Kidney (tissue), 14 donors: ENCODE data around the gene CHRNE. TPM values are rescaled to one million over a fixed set of nuclear protein-coding genes. Genes with fewer than 3 reads are reported as not detected.
"Not testable (repeated sequence)": the region's sequence is repeated elsewhere in the genome, so short reads cannot be mapped to it uniquely, and the experiment has no call there.

ENCODE experiments used
- DNase-seq, 5 donors: peaks; one replicate each; pipeline ENCODE4 v3.0.0-alpha.2; 2013 to 2020
- FAIRE-seq: peaks from 2 replicates; lab custom pipeline; 2012; peaks lifted over from hg19 to GRCh38; lab: Jason Lieb, UNC
- H3K27ac ChIP-seq, 2 donors: one replicate each; pipeline ENCODE4 v1.7.0; 2013; ENCODE audit warnings: low read depth in 2 of 2, low read length in 2 of 2, inconsistent platforms in 1 of 2
- H3K27me3 ChIP-seq: one replicate; pipeline ENCODE4 v1.7.1; 2013; ENCODE audit warnings: low read length, inconsistent platforms; ENCODE audit not compliant: control insufficient read depth, insufficient read depth
- H3K36me3 ChIP-seq, 3 donors: one replicate each; pipeline versions ENCODE4 v1.7.0 to v1.7.1; 2013; ENCODE audit warnings: low read length in 3 of 3, control low read depth in 1 of 3, inconsistent platforms in 1 of 3; ENCODE audit not compliant: insufficient read depth in 3 of 3, control insufficient read depth in 2 of 3
- H3K4me1 ChIP-seq, 3 donors: one replicate each; pipeline versions ENCODE4 v1.7.0 to v1.7.1; 2013; ENCODE audit warnings: low read length in 3 of 3, inconsistent platforms in 1 of 3, low read depth in 1 of 3; ENCODE audit not compliant: control insufficient read depth in 2 of 3, insufficient read depth in 2 of 3
- H3K4me3 ChIP-seq, 3 donors: one replicate each; pipeline versions ENCODE4 v1.7.0 to v1.8.1; 2013; ENCODE audit warnings: low read length in 3 of 3, control low read depth in 1 of 3, inconsistent platforms in 1 of 3
- H3K9ac ChIP-seq, 3 donors: one replicate each; pipeline versions ENCODE4 v1.7.0 to v1.7.1; 2013; ENCODE audit warnings: low read length in 3 of 3, control low read depth in 1 of 3, inconsistent platforms in 1 of 3
- H3K9me3 ChIP-seq, 3 donors: one replicate each; pipeline versions ENCODE4 v1.7.0 to v1.7.1; 2013; ENCODE audit warnings: low read length in 3 of 3, control low read depth in 1 of 3, inconsistent platforms in 1 of 3; ENCODE audit not compliant: control insufficient read depth in 2 of 3, insufficient read depth in 1 of 3
- intact Hi-C: fragments of 100-400 bp; cut with DNase I; formaldehyde crosslinking; loops from one replicate; pipeline ENCODE4 v1.11.1; 2022
- polyA plus RNA-seq: library from polyadenylated mRNA; stranded (reverse); fragments of 350-450 nt; fragmentation: Illumina TruSeq; extraction: RNeasy Lipid Tissue Mini Kit (QIAGEN cat#74804); gene quantifications from one replicate; pipeline ENCODE4 v1.2.3, GENCODE V29; 2014; ENCODE audit warnings: low read depth, low replicate concordance; ENCODE audit not compliant: insufficient read depth
- total RNA-seq: library from RNA; stranded (reverse); fragmentation: NEBNext Ultra II Directional; extraction: Animal tissue kit (Norgen Biotek cat#: 25700); gene quantifications from one replicate; pipeline ENCODE4 v1.2.1, GENCODE V29; 2021
- TF ChIP-seq, protein P1 (sequence below): IDR thresholded peaks from 3 replicates; pipeline ENCODE4 v1.5.1; 2012; ENCODE audit warnings: mild to moderate bottlenecking, moderate library complexity, borderline replicate concordance; ENCODE audit not compliant: insufficient read depth; ENCODE audit errors: extremely low read depth
- donor health status: control.
- donor health status: control.
- donor health status: control.
- donor health status: control.
- donor health status: control.
- donor health status: DM: yes; HTN: yes; CAD: no.
- donor health status: Normal renal cell carcinoma (clear cell type).

The CHRNE gene
- total and polyA plus RNA-seq, 2 donors from 2014 or later: 0.82 to 1.3 TPM

DNA sequence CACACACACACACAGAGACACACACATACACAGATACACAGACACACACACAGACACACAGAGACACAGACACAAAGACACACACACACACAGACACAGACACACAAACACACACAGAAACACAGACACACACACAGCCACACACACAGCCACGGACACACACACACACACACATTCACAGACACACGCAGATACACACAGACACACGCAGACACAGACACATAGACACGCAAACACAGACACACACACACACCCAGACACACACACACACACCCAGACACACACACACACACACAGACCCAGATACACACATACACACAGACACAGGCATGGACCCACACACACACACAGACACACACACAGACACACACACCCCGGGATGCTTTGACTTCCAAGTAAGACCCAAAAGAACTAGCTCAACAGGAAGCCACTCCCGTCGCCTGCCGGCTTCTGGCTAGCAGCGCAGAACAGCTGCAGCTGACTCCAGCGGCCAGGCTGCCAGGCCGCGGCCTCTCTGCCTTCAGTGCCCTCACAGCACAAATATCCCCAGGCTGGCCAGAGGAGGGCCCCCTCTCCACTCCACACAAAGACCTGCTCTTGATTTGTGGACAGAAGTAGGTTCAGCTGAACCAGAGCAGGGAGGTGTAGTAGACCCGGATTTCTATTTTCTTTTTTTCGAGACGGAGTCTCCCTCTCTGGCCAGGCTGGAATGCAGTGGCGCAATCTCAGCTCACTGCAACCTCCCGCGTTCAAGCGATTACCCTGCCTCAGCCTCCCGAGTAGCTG lies 6.0 kb upstream of the CHRNE start:
- DNase-seq (peak; percentile 94 to 96 (median 96)), FAIRE-seq (no peak)
- peak overlapping the region; percentile 53 to 67 for H3K27ac ChIP-seq
- H3K9me3 ChIP-seq: no peaks in the 10 kb centered on the region
- H3K4me1 ChIP-seq: peaks cover 0 to 14% (median 7%) of the 10 kb centered on the region in 3 donors
- intact Hi-C loops: no loop called here
- H3K27me3 ChIP-seq: no peaks in the 10 kb centered on the region
- peak overlapping the region in 1 of 3 donors; percentile 10 for H3K9ac ChIP-seq
- H3K4me3 ChIP-seq: no peak overlapping the region
- no peaks in the 10 kb centered on the region for H3K36me3 ChIP-seq
- TF ChIP-seq, protein P1, sequence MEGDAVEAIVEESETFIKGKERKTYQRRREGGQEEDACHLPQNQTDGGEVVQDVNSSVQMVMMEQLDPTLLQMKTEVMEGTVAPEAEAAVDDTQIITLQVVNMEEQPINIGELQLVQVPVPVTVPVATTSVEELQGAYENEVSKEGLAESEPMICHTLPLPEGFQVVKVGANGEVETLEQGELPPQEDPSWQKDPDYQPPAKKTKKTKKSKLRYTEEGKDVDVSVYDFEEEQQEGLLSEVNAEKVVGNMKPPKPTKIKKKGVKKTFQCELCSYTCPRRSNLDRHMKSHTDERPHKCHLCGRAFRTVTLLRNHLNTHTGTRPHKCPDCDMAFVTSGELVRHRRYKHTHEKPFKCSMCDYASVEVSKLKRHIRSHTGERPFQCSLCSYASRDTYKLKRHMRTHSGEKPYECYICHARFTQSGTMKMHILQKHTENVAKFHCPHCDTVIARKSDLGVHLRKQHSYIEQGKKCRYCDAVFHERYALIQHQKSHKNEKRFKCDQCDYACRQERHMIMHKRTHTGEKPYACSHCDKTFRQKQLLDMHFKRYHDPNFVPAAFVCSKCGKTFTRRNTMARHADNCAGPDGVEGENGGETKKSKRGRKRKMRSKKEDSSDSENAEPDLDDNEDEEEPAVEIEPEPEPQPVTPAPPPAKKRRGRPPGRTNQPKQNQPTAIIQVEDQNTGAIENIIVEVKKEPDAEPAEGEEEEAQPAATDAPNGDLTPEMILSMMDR: peak; percentile 86

DNA sequence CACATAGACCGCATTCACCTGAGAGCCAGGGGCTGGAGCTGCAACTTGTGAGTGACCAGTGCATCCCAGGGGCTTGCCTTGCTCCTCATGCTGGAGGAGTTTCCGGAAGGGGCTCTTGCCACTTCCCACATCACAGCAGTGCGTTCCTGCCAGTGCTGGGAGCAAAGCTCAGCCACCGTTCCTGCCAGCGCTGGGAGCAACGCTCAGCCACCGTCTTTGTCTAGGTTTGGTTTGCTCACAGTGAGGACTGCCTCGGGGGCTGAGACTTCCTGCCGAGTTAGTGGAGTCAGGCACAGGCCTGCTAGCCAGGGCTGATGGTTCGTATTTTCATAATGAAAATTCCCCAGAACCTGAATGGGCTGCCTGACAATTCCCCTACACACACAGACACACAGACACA lies 5.4 kb upstream of the CHRNE start:
- FAIRE-seq: no peak
- intact Hi-C loops: no loop called here
- Histone ChIP-seq H3K36me3 (no peaks in the 10 kb centered on the region), H3K4me3 (no peak overlapping the region), H3K4me1 (peaks cover 0 to 15% (median 8%) of the 10 kb centered on the region in 3 donors), H3K27me3 (no peaks in the 10 kb centered on the region), H3K9me3 (no peaks in the 10 kb centered on the region), H3K27ac (peak overlapping the region; percentile 2 to 9), H3K9ac (peak overlapping the region in 1 of 3 donors; percentile 10)
- DNase-seq: peak in 2 of 5 donors; percentile 19 to 69
- TF ChIP-seq, protein P1: no peak

DNA sequence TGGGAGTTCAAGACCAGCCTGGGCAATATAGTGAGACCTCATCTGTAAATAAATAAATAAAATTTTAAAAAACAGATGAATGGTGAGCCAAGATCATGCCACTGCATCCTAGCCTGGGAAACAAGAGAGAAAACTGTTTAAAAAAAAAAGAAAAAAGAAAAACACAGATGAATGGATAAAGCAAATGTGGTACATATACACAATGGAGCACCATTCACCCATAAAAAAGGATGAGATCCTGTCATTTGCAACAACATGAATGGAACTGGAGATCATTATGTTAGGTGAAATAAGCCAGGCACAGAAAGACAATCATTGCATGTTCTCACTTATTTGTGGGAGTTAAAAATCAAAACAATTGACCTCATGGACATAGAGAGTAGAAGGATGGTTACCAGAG lies 3.7 kb upstream of the CHRNE start:
- peaks cover 0 to 19% (median 9%) of the 10 kb centered on the region in 3 donors for H3K4me1 ChIP-seq
- H3K36me3 ChIP-seq, intact Hi-C loops, H3K9me3 ChIP-seq, H3K27me3 ChIP-seq, H3K27ac ChIP-seq, FAIRE-seq, H3K4me3 ChIP-seq, H3K9ac ChIP-seq, DNase-seq: not testable (repeated sequence)

DNA sequence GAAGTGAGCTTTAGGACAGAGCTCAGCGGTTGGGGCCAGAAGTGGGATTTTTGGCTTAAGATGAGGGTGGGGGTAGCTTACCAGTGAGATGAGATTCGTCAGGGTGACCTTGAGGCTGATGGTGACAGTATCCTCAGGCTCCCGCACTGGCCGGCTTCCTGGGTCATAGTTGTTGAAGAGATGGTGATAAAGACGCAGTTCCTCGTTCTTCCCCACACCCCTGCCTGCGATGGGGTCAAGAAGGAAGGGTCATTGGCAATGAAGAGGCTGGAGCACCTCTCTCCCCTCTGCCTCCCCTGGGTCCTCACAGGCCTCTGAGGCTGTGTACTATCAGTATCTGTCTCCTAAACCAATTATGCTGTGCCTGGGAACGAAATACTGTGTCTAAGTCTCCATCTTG lies 358 bp downstream of the CHRNE start:
- Histone ChIP-seq H3K4me1 (peaks cover 0 to 20% (median 5%) of the 10 kb centered on the region in 3 donors), H3K27me3 (peaks cover 2% of the 10 kb centered on the region), H3K4me3 (no peak overlapping the region), H3K36me3 (no peaks in the 10 kb centered on the region), H3K27ac (no peak overlapping the region), H3K9ac (no peak overlapping the region), H3K9me3 (no peaks in the 10 kb centered on the region)
- TF ChIP-seq, protein P1: no peak
- DNase-seq (no peak), FAIRE-seq (no peak)
- intact Hi-C loops: no loop called here
